Adrenal gland (tissue), 5 donors: ENCODE results near the gene MRGPRG.

ENCODE experiments used
- POLR2A ChIP-seq, 2 donors: fragments of 450-650 bp; IDR thresholded peaks; one replicate each; pipeline ENCODE4 v1.6.1; 2017; ENCODE audit warnings: antibody characterized with exemption in 2 of 2, mild to moderate bottlenecking in 2 of 2, moderate library complexity in 1 of 2
- TF ChIP-seq, protein P1 (sequence below), 6 experiments: fragments of 450-650 bp in 4 of 6; fragments of 200-600 bp in 2 of 6; sonication (generic) in 1 of 6; IDR thresholded peaks; 1 replicate in 5 of 6; 2 replicates in 1 of 6; pipeline versions ENCODE4 v1.5.1 to v1.8.0; 2016 to 2021; ENCODE audit warnings: antibody characterized with exemption in 6 of 6, mild to moderate bottlenecking in 2 of 6, moderate library complexity in 1 of 6
- donor health status: DM: no; HTN: no; CAD: no.

DNA sequence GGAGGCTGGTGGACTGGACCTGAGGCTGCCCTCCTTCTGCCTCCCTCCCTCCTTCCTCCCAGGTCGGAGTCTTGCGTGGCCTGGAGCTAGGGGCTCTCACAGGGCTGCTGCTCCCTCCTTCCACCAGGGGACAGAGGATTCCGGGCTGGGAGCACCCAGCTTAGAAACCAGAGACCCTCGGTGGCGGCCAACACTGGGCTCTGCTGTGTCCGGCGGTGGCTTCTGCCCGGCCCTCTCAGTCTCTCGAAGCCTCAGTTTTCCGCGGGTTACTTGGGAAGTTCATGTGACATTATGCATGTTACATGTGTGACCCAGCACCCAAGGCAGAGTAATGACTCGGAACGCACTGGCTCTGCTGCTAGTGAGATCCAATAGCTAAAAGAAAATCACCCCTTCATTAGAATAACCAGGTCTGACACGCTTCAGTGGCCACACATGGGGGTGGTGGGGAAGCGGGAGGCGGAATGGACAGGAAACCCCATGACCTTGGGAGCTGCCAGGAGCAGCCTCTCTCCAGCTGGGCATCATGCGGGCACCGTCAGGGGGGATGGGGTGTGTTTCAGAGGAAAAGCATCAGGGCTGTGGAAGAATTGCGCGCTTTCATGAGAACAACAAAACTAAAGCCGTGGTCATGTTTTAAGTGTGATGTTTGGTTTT lies 5.9 kb upstream of the MRGPRG start:
- TF ChIP-seq, protein P1, sequence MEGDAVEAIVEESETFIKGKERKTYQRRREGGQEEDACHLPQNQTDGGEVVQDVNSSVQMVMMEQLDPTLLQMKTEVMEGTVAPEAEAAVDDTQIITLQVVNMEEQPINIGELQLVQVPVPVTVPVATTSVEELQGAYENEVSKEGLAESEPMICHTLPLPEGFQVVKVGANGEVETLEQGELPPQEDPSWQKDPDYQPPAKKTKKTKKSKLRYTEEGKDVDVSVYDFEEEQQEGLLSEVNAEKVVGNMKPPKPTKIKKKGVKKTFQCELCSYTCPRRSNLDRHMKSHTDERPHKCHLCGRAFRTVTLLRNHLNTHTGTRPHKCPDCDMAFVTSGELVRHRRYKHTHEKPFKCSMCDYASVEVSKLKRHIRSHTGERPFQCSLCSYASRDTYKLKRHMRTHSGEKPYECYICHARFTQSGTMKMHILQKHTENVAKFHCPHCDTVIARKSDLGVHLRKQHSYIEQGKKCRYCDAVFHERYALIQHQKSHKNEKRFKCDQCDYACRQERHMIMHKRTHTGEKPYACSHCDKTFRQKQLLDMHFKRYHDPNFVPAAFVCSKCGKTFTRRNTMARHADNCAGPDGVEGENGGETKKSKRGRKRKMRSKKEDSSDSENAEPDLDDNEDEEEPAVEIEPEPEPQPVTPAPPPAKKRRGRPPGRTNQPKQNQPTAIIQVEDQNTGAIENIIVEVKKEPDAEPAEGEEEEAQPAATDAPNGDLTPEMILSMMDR (IDR thresholded peaks at IDR 0.05): no peak
- TF ChIP-seq POLR2A (IDR thresholded peaks at IDR 0.05): no peak
